K562 (cell line): ENCODE results near the gene VCAN. TPM values are rescaled to one million over a fixed set of nuclear protein-coding genes. Genes with fewer than 3 reads are reported as not detected.
A peak's percentile ranks its signal among the peaks of the same experiment; 100 is the strongest.

Experiments
- CEBPG ChIP-seq, 3 experiments: fragments of 200-800 bp in 1 of 3; sonication (Bioruptor generic) in 1 of 3; sonication (generic) in 1 of 3; formaldehyde crosslinking in 1 of 3; IDR thresholded peaks in 2 of 3; conservative IDR thresholded peaks in 1 of 3; 2 replicates each; pipeline versions ENCODE4 v1.6.1 to v1.8.0; 2016 to 2022; ENCODE audit warnings: missing compliant biosample characterization in 2 of 3, missing genetic modification characterization in 2 of 3, mild to moderate bottlenecking in 1 of 3, missing genetic modification reagents in 1 of 3
- FOXJ3 ChIP-seq: sonication (generic); formaldehyde crosslinking; IDR thresholded peaks from 2 replicates; pipeline ENCODE4 v1.4.0; 2020; ENCODE audit warnings: mild to moderate bottlenecking, missing genetic modification reagents
- MAX ChIP-seq: sonication (generic); formaldehyde crosslinking; IDR thresholded peaks from 2 replicates; pipeline ENCODE4 v1.9.0; 2022; ENCODE audit warnings: mild to moderate bottlenecking, missing genetic modification reagents
- RNF2 ChIP-seq: sonication (generic); IDR thresholded peaks from 2 replicates; pipeline ENCODE4 v1.6.1; 2016
- SIN3B ChIP-seq: fragments of 450-650 bp; IDR thresholded peaks from 2 replicates; pipeline ENCODE4 v1.6.1; 2017; ENCODE audit warnings: low read depth, mild to moderate bottlenecking, moderate library complexity
- SMAD4 ChIP-seq: fragments of 250-450 bp; sonication (Bioruptor Pico); conservative IDR thresholded peaks from 2 replicates; pipeline ENCODE4 v1.8.0; 2021; ENCODE audit warnings: inconsistent platforms, mild to moderate bottlenecking, moderate library complexity
- SP1 ChIP-seq: sonication (generic); formaldehyde crosslinking; IDR thresholded peaks from 2 replicates; pipeline ENCODE4 v1.8.1; 2022; ENCODE audit warnings: mild to moderate bottlenecking, missing genetic modification reagents
- polyA plus RNA-seq, 8 experiments: library from polyadenylated mRNA; depleted of rRNA in 4 of 8; stranded (reverse) in 5 of 8; unstranded in 3 of 8; fragments of >200 nt; fragmentation: Nextera tagmentation in 2 of 8; fragmentation: Illumina TruSeq in 1 of 8; extraction: Ambion mirVana in 2 of 8; extraction: Trizol in 1 of 8; gene quantifications; 2 replicates each; pipeline versions ENCODE4 v1.2.1 to v1.2.3, GENCODE V29; 2011 to 2014; ENCODE audit warnings: inconsistent platforms in 1 of 8, missing spikeins in 1 of 8
- total RNA-seq, 7 experiments: library from RNA; depleted of rRNA in 6 of 7; stranded (reverse); fragments of >200 nt in 6 of 7; fragmentation: Illumina TruSeq in 2 of 7; extraction: Trizol in 2 of 7; gene quantifications; 2 replicates each; pipeline versions ENCODE4 v1.2.1 to v1.2.3, GENCODE V29; 2011 to 2021; ENCODE audit warnings: low replicate concordance in 1 of 7
- TF ChIP-seq, protein P1 (sequence below), 2 experiments: fragments of 450-650 bp; formaldehyde crosslinking in 1 of 2; IDR thresholded peaks; 2 replicates each; pipeline versions ENCODE4 v1.4.0 to v1.6.1; 2014 to 2020; ENCODE audit warnings: mild to moderate bottlenecking in 2 of 2, borderline replicate concordance in 1 of 2, low read depth in 1 of 2

VCAN gene
- total and polyA plus RNA-seq, 9 of the 15 experiments (the other 6 are each of a cell fraction or from before 2014, with no cell fraction given) = 0.01 to 0.33 (median 0.05) TPM

- TF ChIP-seq FOXJ3 (CRISPR knock-in tag) (no peak), SIN3B (peak; percentile 26; the same call in 1 of the 2 replicates), CEBPG (CRISPR knock-in tag; IDR thresholded peaks at IDR 0.05) (no peak; the same call in 1 of the 2 replicates), CEBPG (tag; conservative IDR thresholded peaks at IDR 0.05 in 1 of 2, IDR thresholded peaks at IDR 0.05 in 1 of 2) (peak in 1 of 2 experiments; percentile 48; a peak in 1 of 4 replicates), RNF2 (peak; percentile 8; the same call in 1 of the 2 replicates), SP1 (CRISPR knock-in tag) (0 out of 2 replicates have a peak, but pooled peaks have one; percentile 16), MAX (peak; percentile 86), SMAD4 (peak; percentile 57)
- TF ChIP-seq, protein P1, sequence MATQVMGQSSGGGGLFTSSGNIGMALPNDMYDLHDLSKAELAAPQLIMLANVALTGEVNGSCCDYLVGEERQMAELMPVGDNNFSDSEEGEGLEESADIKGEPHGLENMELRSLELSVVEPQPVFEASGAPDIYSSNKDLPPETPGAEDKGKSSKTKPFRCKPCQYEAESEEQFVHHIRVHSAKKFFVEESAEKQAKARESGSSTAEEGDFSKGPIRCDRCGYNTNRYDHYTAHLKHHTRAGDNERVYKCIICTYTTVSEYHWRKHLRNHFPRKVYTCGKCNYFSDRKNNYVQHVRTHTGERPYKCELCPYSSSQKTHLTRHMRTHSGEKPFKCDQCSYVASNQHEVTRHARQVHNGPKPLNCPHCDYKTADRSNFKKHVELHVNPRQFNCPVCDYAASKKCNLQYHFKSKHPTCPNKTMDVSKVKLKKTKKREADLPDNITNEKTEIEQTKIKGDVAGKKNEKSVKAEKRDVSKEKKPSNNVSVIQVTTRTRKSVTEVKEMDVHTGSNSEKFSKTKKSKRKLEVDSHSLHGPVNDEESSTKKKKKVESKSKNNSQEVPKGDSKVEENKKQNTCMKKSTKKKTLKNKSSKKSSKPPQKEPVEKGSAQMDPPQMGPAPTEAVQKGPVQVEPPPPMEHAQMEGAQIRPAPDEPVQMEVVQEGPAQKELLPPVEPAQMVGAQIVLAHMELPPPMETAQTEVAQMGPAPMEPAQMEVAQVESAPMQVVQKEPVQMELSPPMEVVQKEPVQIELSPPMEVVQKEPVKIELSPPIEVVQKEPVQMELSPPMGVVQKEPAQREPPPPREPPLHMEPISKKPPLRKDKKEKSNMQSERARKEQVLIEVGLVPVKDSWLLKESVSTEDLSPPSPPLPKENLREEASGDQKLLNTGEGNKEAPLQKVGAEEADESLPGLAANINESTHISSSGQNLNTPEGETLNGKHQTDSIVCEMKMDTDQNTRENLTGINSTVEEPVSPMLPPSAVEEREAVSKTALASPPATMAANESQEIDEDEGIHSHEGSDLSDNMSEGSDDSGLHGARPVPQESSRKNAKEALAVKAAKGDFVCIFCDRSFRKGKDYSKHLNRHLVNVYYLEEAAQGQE (IDR thresholded peaks at IDR 0.05; ENCODE audit: borderline replicate concordance) = peak; percentile 49; the same call in 1 of the 2 replicates
- TF ChIP-seq, protein P1 (CRISPR knock-in tag; IDR thresholded peaks at IDR 0.05; ENCODE audit: low read depth) = no peak
Observed at GRCh38 chr5:83473346-83474160, 2.0 kb downstream of the VCAN start (continued).
